ENCODE results near the gene PPARD.

- TF ChIP-seq, protein P1, sequence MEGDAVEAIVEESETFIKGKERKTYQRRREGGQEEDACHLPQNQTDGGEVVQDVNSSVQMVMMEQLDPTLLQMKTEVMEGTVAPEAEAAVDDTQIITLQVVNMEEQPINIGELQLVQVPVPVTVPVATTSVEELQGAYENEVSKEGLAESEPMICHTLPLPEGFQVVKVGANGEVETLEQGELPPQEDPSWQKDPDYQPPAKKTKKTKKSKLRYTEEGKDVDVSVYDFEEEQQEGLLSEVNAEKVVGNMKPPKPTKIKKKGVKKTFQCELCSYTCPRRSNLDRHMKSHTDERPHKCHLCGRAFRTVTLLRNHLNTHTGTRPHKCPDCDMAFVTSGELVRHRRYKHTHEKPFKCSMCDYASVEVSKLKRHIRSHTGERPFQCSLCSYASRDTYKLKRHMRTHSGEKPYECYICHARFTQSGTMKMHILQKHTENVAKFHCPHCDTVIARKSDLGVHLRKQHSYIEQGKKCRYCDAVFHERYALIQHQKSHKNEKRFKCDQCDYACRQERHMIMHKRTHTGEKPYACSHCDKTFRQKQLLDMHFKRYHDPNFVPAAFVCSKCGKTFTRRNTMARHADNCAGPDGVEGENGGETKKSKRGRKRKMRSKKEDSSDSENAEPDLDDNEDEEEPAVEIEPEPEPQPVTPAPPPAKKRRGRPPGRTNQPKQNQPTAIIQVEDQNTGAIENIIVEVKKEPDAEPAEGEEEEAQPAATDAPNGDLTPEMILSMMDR (IDR thresholded peaks at IDR 0.05): no peak
- TF ChIP-seq POLR2A (IDR thresholded peaks at IDR 0.05) (no peak), POLR2AphosphoS5 (IDR thresholded peaks at IDR 0.05) (no peak)
Measured at GRCh38 chr6:35436071-35436857, 93.9 kb downstream of the PPARD start.
